ENCODE data around the gene METTL13.

The METTL13 gene

GRCh38 chr1:171841050-171841910 is 59.8 kb downstream of the METTL13 start, which contains the start of gene DNM3:
TSS of gene DNM3 (plus strand) at chr1:171841498. CDS start at chr1:171841657, 159 bp downstream.
- H3K27me3 ChIP-seq (ENCODE audit: control insufficient read depth, insufficient read depth, low read length): peaks cover 31% of the 10 kb centered on the region
- H3K36me3 ChIP-seq (ENCODE audit: control insufficient read depth, insufficient read depth, low read length): no peaks in the 10 kb centered on the region
- no peaks in the 10 kb centered on the region for H3K9me3 ChIP-seq (ENCODE audit: control insufficient read depth, insufficient read depth, low read length)
- H3K4me3 ChIP-seq (ENCODE audit: low read depth, low read length): peak within 1 kb of the TSS; percentile 86
- H3K4me1 ChIP-seq (ENCODE audit: control insufficient read depth, insufficient read depth, low read length): peaks cover 3% of the 10 kb centered on the region
- no peak within 1 kb of the TSS for H3K9ac ChIP-seq (ENCODE audit: low read depth, low read length)

GRCh38 chr1:171841931-171842761 is 60.7 kb downstream of the METTL13 start:
- Histone ChIP-seq H3K9ac (ENCODE audit: low read depth, low read length) (no peak overlapping the region), H3K27me3 (ENCODE audit: control insufficient read depth, insufficient read depth, low read length) (peaks cover 31% of the 10 kb centered on the region), H3K4me3 (ENCODE audit: low read depth, low read length) (peak overlapping the region; percentile 86), H3K36me3 (ENCODE audit: control insufficient read depth, insufficient read depth, low read length) (no peaks in the 10 kb centered on the region), H3K4me1 (ENCODE audit: control insufficient read depth, insufficient read depth, low read length) (peaks cover 3% of the 10 kb centered on the region), H3K9me3 (ENCODE audit: control insufficient read depth, insufficient read depth, low read length) (no peaks in the 10 kb centered on the region)

DNA sequence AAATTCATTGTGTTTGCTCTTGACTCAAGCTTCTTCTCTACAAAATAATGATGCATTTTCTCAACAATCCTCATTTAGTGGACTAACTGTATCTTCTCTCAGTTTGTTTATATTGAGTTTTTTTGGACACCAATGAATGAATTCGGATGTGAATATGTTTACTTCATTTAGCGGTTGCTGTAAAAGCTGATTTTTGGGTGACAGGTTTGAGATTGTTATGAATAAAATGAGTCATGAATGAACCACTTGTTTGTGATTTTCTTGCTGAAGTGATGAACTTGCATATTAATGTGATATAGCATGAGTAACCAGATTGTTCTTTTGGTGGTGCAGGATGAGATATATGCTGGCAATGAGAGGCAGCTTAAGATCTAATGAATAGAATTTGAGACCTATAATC is 62.9 kb downstream of the METTL13 start:
- Histone ChIP-seq H3K4me3 (ENCODE audit: low read depth, low read length) (no peak overlapping the region), H3K36me3 (ENCODE audit: control insufficient read depth, insufficient read depth, low read length) (no peaks in the 10 kb centered on the region), H3K27me3 (ENCODE audit: control insufficient read depth, insufficient read depth, low read length) (peaks cover 27% of the 10 kb centered on the region), H3K9me3 (ENCODE audit: control insufficient read depth, insufficient read depth, low read length) (no peaks in the 10 kb centered on the region), H3K9ac (ENCODE audit: low read depth, low read length) (no peak overlapping the region), H3K4me1 (ENCODE audit: control insufficient read depth, insufficient read depth, low read length) (peaks cover 3% of the 10 kb centered on the region)

DNA sequence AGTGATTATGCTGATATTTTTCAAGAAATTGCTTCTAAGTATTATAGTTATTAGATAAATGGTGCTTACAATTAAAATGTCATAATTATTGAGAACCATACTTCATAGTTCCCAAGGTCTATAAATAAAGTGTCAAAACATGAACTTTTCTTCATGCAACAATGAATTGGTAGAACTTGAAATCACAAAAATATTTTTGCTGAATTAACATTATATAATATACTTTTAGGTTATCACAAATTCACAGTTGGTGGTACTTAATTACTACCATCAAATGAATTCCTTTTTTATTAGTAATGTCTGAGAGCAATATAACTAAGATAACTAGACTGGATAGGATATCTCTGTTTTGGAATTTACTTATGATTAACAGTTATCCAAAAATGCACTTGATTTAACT is 64.5 kb downstream of the METTL13 start:
- Histone ChIP-seq H3K9me3 (ENCODE audit: control insufficient read depth, insufficient read depth, low read length) (no peaks in the 10 kb centered on the region), H3K27me3 (ENCODE audit: control insufficient read depth, insufficient read depth, low read length) (peaks cover 14% of the 10 kb centered on the region), H3K4me1 (ENCODE audit: control insufficient read depth, insufficient read depth, low read length) (peaks cover 3% of the 10 kb centered on the region), H3K4me3 (ENCODE audit: low read depth, low read length) (no peak overlapping the region), H3K36me3 (ENCODE audit: control insufficient read depth, insufficient read depth, low read length) (no peaks in the 10 kb centered on the region), H3K9ac (ENCODE audit: low read depth, low read length) (no peak overlapping the region)
